Endodermal cell (in vitro differentiated cells): ENCODE data around the gene PYM1. TPM values are rescaled to one million over a fixed set of nuclear protein-coding genes. Genes with fewer than 3 reads are reported as not detected.

ENCODE experiments used
- DNase-seq: peaks from one replicate; pipeline ENCODE4 v3.0.0-alpha.2; 2017
- H3K27ac ChIP-seq: 2 replicates; pipeline ENCODE4 v1.5.1; 2013; ENCODE audit warnings: mild to moderate bottlenecking, low read depth, low read length, moderate library complexity
- H3K27me3 ChIP-seq: 2 replicates; pipeline ENCODE4 v1.6.1; 2013; ENCODE audit warnings: mild to moderate bottlenecking, low read length, moderate library complexity; ENCODE audit not compliant: insufficient read depth, control insufficient read depth, poor library complexity, severe bottlenecking
- H3K36me3 ChIP-seq: 2 replicates; pipeline ENCODE4 v1.7.0; 2013; ENCODE audit warnings: mild to moderate bottlenecking, low read length, moderate library complexity; ENCODE audit not compliant: control insufficient read depth, insufficient read depth
- H3K4me1 ChIP-seq: one replicate; pipeline ENCODE4 v1.7.0; 2013; ENCODE audit warnings: low read length; ENCODE audit not compliant: control insufficient read depth, insufficient read depth
- H3K4me3 ChIP-seq: 2 replicates; pipeline ENCODE4 v1.5.1; 2013; ENCODE audit warnings: mild to moderate bottlenecking, low read length, moderate library complexity
- H3K9ac ChIP-seq: 2 replicates; pipeline ENCODE4 v1.6.1; 2013; ENCODE audit warnings: mild to moderate bottlenecking, low read length, moderate library complexity; ENCODE audit not compliant: poor library complexity, severe bottlenecking; ENCODE audit errors: extremely low read depth
- H3K9me3 ChIP-seq: 2 replicates; pipeline ENCODE4 v1.6.1; 2013; ENCODE audit warnings: mild to moderate bottlenecking, low read length, moderate library complexity; ENCODE audit not compliant: control insufficient read depth
- H3K27ac Mint-ChIP-seq: 2 replicates; pipeline ENCODE4 v1.8.0; 2020; ENCODE audit warnings: mixed read lengths
- H3K27me3 Mint-ChIP-seq: 2 replicates; pipeline ENCODE4 v1.8.0; 2021; ENCODE audit warnings: mild to moderate bottlenecking, mixed read lengths; ENCODE audit not compliant: insufficient read depth
- H3K36me3 Mint-ChIP-seq: 2 replicates; pipeline ENCODE4 v1.8.0; 2020; ENCODE audit warnings: low read depth, mixed read lengths
- H3K4me1 Mint-ChIP-seq: 2 replicates; pipeline ENCODE4 v1.8.0; 2020; ENCODE audit warnings: mixed read lengths
- H3K4me3 Mint-ChIP-seq: 2 replicates; pipeline ENCODE4 v1.8.0; 2020; ENCODE audit warnings: mild to moderate bottlenecking, moderate library complexity, mixed read lengths
- H3K9me3 Mint-ChIP-seq: 2 replicates; pipeline ENCODE4 v1.8.0; 2020; ENCODE audit warnings: mild to moderate bottlenecking, mixed read lengths
- CTCF ChIP-seq: fragments of 200-600 bp; sonication (generic); conservative IDR thresholded peaks from 2 replicates; pipeline ENCODE4 v1.5.0; 2021; ENCODE audit warnings: antibody characterized with exemption, mild to moderate bottlenecking
- WGBS, 2 experiments: methylation state at CpG; one replicate each; pipeline versions ENCODE4 v1.1.5 to v1.1.7; 2013; ENCODE audit warnings: missing lambda C conversion rate in 2 of 2, mixed read lengths in 1 of 2; ENCODE audit not compliant: insufficient coverage in 1 of 2, insufficient read length in 1 of 2; 5-methylcytosine and 5-hydroxymethylcytosine counted together
- total RNA-seq, 2 donors: library from RNA; stranded (reverse); fragmentation: NEBNext Ultra II Directional in 1 of 2; extraction: Animal tissue kit (Norgen Biotek cat#: 25700) in 1 of 2; gene quantifications; 2 replicates in 1 of 2; 3 replicates in 1 of 2; pipeline ENCODE4 v1.2.1, GENCODE V29; 2021

PYM1 gene
- total RNA-seq, 2 donors from 2014 or later = 76.1 to 79.4 TPM

DNA sequence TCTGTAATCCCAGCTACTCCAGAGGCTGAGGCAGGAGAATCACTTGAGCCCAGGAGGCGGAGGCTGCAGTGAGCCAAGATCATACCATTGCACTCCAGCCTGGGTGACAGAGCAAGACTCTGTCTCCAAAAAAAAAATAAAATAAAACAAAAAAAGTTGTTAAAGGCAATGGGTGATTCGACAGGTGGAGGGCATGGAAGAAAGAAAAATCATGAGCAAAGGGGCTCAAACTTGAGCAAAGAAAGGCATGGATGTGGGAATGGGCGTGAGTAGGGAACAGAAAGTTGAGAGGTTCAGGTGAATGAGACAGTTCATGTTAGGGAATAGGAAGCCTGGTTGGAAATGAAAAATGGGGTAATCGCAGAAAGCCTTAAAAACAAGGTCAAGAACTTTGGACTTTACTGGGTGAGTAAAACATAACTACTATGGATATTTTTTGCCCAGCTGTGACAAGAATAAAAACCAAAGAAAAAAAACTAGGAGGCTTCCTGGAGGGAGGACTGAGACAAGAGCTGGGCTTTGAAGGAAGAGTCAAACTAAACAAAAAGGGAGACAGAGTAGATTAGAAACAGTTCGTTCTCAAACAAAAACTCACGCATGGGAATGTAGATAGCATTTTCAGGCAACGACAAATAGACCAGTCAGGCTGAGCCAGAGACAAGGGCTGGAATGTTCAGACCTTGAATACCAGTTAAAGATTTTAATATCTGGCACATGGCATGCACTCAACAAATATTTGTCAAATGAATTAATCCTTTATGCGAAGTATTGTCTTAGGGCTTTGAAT, 18.8 kb downstream of the PYM1 start:
- Mint-ChIP-seq H3K27ac (peak overlapping the region; percentile 90), H3K4me1 (peaks cover 24% of the 10 kb centered on the region), H3K36me3 (peaks cover 34% of the 10 kb centered on the region), H3K27me3 (no peaks in the 10 kb centered on the region), H3K9me3 (no peaks in the 10 kb centered on the region), H3K4me3 (peak overlapping the region; percentile 9)
- 57 to 77% methylated on average over 6 to 8 of the region's 8 CpGs for WGBS, 2 experiments
- peaks cover 24% of the 10 kb centered on the region for H3K36me3 ChIP-seq
- no peaks in the 10 kb centered on the region for H3K9me3 ChIP-seq
- no peaks in the 10 kb centered on the region for H3K27me3 ChIP-seq
- H3K27ac ChIP-seq = peak overlapping the region; percentile 56
- no peak for DNase-seq
- TF ChIP-seq CTCF = no peak
- peaks cover 5% of the 10 kb centered on the region for H3K4me1 ChIP-seq
- H3K4me3 ChIP-seq = peak overlapping the region; percentile 42
- no peak overlapping the region for H3K9ac ChIP-seq

- H3K9me3 Mint-ChIP-seq = no peaks in the 10 kb centered on the region
- H3K36me3 Mint-ChIP-seq = peaks cover 39% of the 10 kb centered on the region
- Histone ChIP-seq H3K27ac (no peak overlapping the region), H3K4me3 (no peak overlapping the region), H3K4me1 (no peaks in the 10 kb centered on the region), H3K9ac (no peak overlapping the region), H3K27me3 (no peaks in the 10 kb centered on the region), H3K9me3 (no peaks in the 10 kb centered on the region), H3K36me3 (peaks cover 28% of the 10 kb centered on the region)
- TF ChIP-seq CTCF = no peak
- H3K27me3 Mint-ChIP-seq = no peaks in the 10 kb centered on the region
- no peak overlapping the region for H3K4me3 Mint-ChIP-seq
- 100% methylated on average over 1 of the region's 1 CpG for WGBS, 2 experiments
- DNase-seq = no peak
- H3K27ac Mint-ChIP-seq = no peak overlapping the region
- H3K4me1 Mint-ChIP-seq = peaks cover 16% of the 10 kb centered on the region
Measured at GRCh38 chr12:55906056-55906455, 21.6 kb downstream of the PYM1 start.

DNA sequence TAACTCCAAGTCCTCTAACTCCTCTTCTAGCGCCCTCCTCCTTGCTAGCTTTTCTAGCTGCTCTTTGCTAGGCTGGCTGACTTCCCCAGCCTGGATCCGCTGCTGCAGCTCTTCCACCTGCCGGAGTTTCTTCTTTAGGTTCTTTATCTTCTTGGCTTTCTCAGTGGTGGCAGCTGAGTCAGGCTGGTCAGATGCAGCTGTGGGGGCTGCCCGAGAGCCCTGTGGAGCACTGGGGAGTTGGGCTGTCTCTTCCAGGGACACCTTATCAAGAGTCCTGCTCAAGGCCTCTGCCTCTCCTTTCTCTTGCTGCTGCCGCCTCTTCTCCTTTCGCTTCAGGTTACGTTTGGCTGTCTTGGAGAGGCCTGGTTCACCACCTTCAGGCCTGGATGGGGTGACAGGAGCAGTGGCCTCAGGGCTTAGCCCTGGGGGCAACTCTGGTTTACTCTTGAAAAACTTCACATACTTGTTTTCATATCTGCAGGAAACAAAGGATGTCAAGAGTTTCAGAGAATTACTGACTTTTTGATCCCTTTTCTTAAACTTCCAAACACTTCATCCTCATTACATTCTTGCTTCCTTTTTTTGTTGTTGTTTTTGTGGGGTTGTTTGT, 25.7 kb downstream of the PYM1 start:
- H3K27ac ChIP-seq = no peak overlapping the region
- WGBS, 2 experiments = 95 to 98% methylated on average over 7 of the region's 7 CpGs
- no peak for DNase-seq

More for the DNA sequence above, 25.7 kb downstream of the PYM1 start:
- Mint-ChIP-seq H3K4me1 (no peaks in the 10 kb centered on the region), H3K27me3 (no peaks in the 10 kb centered on the region), H3K4me3 (no peak overlapping the region), H3K36me3 (peaks cover 48% of the 10 kb centered on the region), H3K27ac (peak overlapping the region; percentile 30), H3K9me3 (no peaks in the 10 kb centered on the region)
- Histone ChIP-seq H3K9me3 (no peaks in the 10 kb centered on the region), H3K4me1 (no peaks in the 10 kb centered on the region), H3K4me3 (no peak overlapping the region), H3K9ac (no peak overlapping the region), H3K27me3 (no peaks in the 10 kb centered on the region), H3K36me3 (peaks cover 43% of the 10 kb centered on the region)
- no peak for TF ChIP-seq CTCF
